GM23338 (cell line): ENCODE results near the gene ZNF469. TPM values are rescaled to one million over a fixed set of nuclear protein-coding genes. Genes with fewer than 3 reads are reported as not detected.

Source experiments
- ATAC-seq: fragments of 200-7000 bp; cut with Tn5 transposase; 3 replicates; pipeline ENCODE4 v1.9.1; 2020
- DNase-seq: peaks from one replicate; pipeline ENCODE4 v3.0.0-alpha.2; 2015; ENCODE audit warnings: low spot score
- H2AFZ ChIP-seq: fragments of 200-600 bp; sonication (generic); 2 replicates; pipeline ENCODE4 v1.8.0; 2016; ENCODE audit warnings: antibody characterized with exemption, mild to moderate bottlenecking, moderate library complexity
- H3F3A ChIP-seq: fragments of 200-600 bp; sonication (generic); replicated peaks from 2 replicates; pipeline ENCODE4 v1.8.0; 2017; ENCODE audit warnings: antibody characterized with exemption, mixed run types, low read depth
- H3K27ac ChIP-seq: fragments of 200-600 bp; sonication (generic); 2 replicates; pipeline ENCODE4 v1.6.1; 2016; ENCODE audit warnings: low read depth
- H3K27me3 ChIP-seq: fragments of 200-600 bp; sonication (generic); 2 replicates; pipeline ENCODE4 v1.8.0; 2016; ENCODE audit warnings: mild to moderate bottlenecking, mixed run types, moderate library complexity; ENCODE audit not compliant: insufficient read depth
- H3K36me3 ChIP-seq: fragments of 200-600 bp; sonication (generic); 2 replicates; pipeline ENCODE4 v1.8.0; 2016; ENCODE audit warnings: mild to moderate bottlenecking; ENCODE audit not compliant: insufficient read depth
- H3K4me1 ChIP-seq: fragments of 200-600 bp; sonication (generic); 2 replicates; pipeline ENCODE4 v1.8.0; 2016; ENCODE audit warnings: mild to moderate bottlenecking, moderate library complexity; ENCODE audit not compliant: insufficient read depth
- H3K4me2 ChIP-seq: fragments of 200-600 bp; sonication (generic); 2 replicates; pipeline ENCODE4 v1.7.1; 2017; ENCODE audit warnings: mixed run types
- H3K4me3 ChIP-seq: fragments of 200-600 bp; sonication (generic); 2 replicates; pipeline ENCODE4 v1.6.1; 2016; ENCODE audit warnings: mixed run types
- H3K79me2 ChIP-seq: fragments of 200-600 bp; sonication (generic); replicated peaks from 2 replicates; pipeline ENCODE4 v1.8.0; 2017; ENCODE audit warnings: mild to moderate bottlenecking; ENCODE audit not compliant: insufficient read depth
- H3K9me2 ChIP-seq: fragments of 200-600 bp; sonication (generic); 2 replicates; pipeline ENCODE4 v1.8.0; 2017; ENCODE audit not compliant: insufficient read depth
- H4K20me1 ChIP-seq: fragments of 200-600 bp; sonication (generic); replicated peaks from 2 replicates; pipeline ENCODE4 v1.8.0; 2017; ENCODE audit warnings: mild to moderate bottlenecking; ENCODE audit not compliant: insufficient read depth
- H3K27ac Mint-ChIP-seq: 2 replicates; pipeline ENCODE4 v1.8.0; 2020; ENCODE audit warnings: inconsistent platforms, mild to moderate bottlenecking, moderate library complexity, mixed read lengths
- H3K27me3 Mint-ChIP-seq: 3 replicates; pipeline ENCODE4 v1.8.0; 2022; ENCODE audit warnings: low read depth, mild to moderate bottlenecking, moderate library complexity, mixed read lengths, inconsistent platforms; ENCODE audit not compliant: insufficient read depth, poor library complexity
- H3K36me3 Mint-ChIP-seq: 3 replicates; pipeline ENCODE4 v1.8.0; 2021; ENCODE audit warnings: low read depth, mild to moderate bottlenecking, inconsistent platforms, moderate library complexity, mixed read lengths
- H3K4me1 Mint-ChIP-seq: 3 replicates; pipeline ENCODE4 v1.8.0; 2020; ENCODE audit warnings: mild to moderate bottlenecking, inconsistent platforms, mixed read lengths
- H3K4me3 Mint-ChIP-seq: 3 replicates; pipeline ENCODE4 v1.8.0; 2021; ENCODE audit warnings: moderate library complexity, mild to moderate bottlenecking, inconsistent platforms, mixed read lengths
- H3K9me3 Mint-ChIP-seq: 3 replicates; pipeline ENCODE4 v1.8.0; 2020; ENCODE audit warnings: moderate library complexity, mild to moderate bottlenecking, inconsistent platforms, mixed read lengths
- CREB1 ChIP-seq: fragments of 250-450 bp; sonication (Bioruptor Pico); IDR thresholded peaks from 2 replicates; pipeline ENCODE4 v1.5.0; 2020; ENCODE audit warnings: low read depth, mild to moderate bottlenecking, moderate library complexity
- CTCF ChIP-seq, 2 experiments: fragments of 200-600 bp in 1 of 2; sonication (generic) in 1 of 2; conservative IDR thresholded peaks; 2 replicates each; pipeline versions ENCODE4 v1.5.1 to v1.6.1; 2016 to 2017; ENCODE audit warnings: antibody characterized with exemption in 2 of 2, low read depth in 2 of 2, mild to moderate bottlenecking in 2 of 2, moderate library complexity in 1 of 2
- ETS1 ChIP-seq: IDR thresholded peaks from 2 replicates; pipeline ENCODE4 v1.6.1; 2016; ENCODE audit warnings: antibody characterized with exemption
- EZH2 ChIP-seq: fragments of 200-600 bp; sonication (generic); IDR thresholded peaks from one replicate; pipeline ENCODE4 v1.8.0; 2017; ENCODE audit warnings: antibody characterized with exemption, mild to moderate bottlenecking, low read depth; ENCODE audit not compliant: unreplicated experiment
- NANOG ChIP-seq: IDR thresholded peaks from 2 replicates; pipeline ENCODE4 v1.6.1; 2016; ENCODE audit warnings: antibody characterized with exemption, borderline replicate concordance
- STAT1 ChIP-seq: IDR thresholded peaks from one replicate; pipeline ENCODE4 v1.6.1; 2016; ENCODE audit warnings: antibody characterized with exemption; ENCODE audit not compliant: unreplicated experiment
- ZNF114 ChIP-seq: fragments of 250-450 bp; sonication (Bioruptor Pico); IDR thresholded peaks from 2 replicates; pipeline ENCODE4 v1.5.0; 2020; ENCODE audit warnings: mild to moderate bottlenecking, moderate library complexity
- ZNF331 ChIP-seq: fragments of 250-450 bp; sonication (Bioruptor Pico); IDR thresholded peaks from 2 replicates; pipeline ENCODE4 v1.5.0; 2020; ENCODE audit warnings: low read depth, mild to moderate bottlenecking, moderate library complexity
- ZNF462 ChIP-seq: fragments of 250-450 bp; sonication (Bioruptor Pico); IDR thresholded peaks from 2 replicates; pipeline ENCODE4 v1.5.0; 2020; ENCODE audit warnings: mild to moderate bottlenecking, moderate library complexity
- polyA plus RNA-seq: library from polyadenylated mRNA; unstranded; fragments of >200 nt; fragmentation: Nextera tagmentation; extraction: Ambion mirVana; gene quantifications from 2 replicates; pipeline ENCODE4 v1.2.1, GENCODE V29; 2016
- total RNA-seq: library from RNA; depleted of rRNA; stranded (reverse); fragments of >200 nt; shearing (Covaris generic); gene quantifications from 2 replicates; pipeline ENCODE4 v1.2.3, GENCODE V29; 2014

The ZNF469 gene
- total and polyA plus RNA-seq, 2 experiments from 2014 or later, result 0.23 to 1.9 TPM

- H3K36me3 Mint-ChIP-seq, result peaks cover 9% of the 10 kb centered on the region; the same call in 2 of the 3 replicates
- H3K4me1 ChIP-seq, result no peaks in the 10 kb centered on the region
- no peaks in the 10 kb centered on the region for H3K36me3 ChIP-seq
- H3F3A ChIP-seq, result no peaks in the 10 kb centered on the region
- ATAC-seq (no peak), DNase-seq (no peak)
- no peak overlapping the region for H3K27ac ChIP-seq
- peaks cover 12% of the 10 kb centered on the region for H3K27me3 Mint-ChIP-seq
- no peak overlapping the region; the same call in 2 of the 3 replicates for H3K4me3 Mint-ChIP-seq
- no peaks in the 10 kb centered on the region for H4K20me1 ChIP-seq
- no peaks in the 10 kb centered on the region for H3K27me3 ChIP-seq
- peaks cover 19% of the 10 kb centered on the region for H3K9me3 Mint-ChIP-seq
- no peak overlapping the region for H3K4me3 ChIP-seq
- no peaks in the 10 kb centered on the region for H3K9me2 ChIP-seq
- H3K4me1 Mint-ChIP-seq, result no peaks in the 10 kb centered on the region
- H2AFZ ChIP-seq, result no peak overlapping the region
- H3K27ac Mint-ChIP-seq, result no peak overlapping the region
- no peak overlapping the region for H3K4me2 ChIP-seq
- TF ChIP-seq EZH2, result no peak
- no peaks in the 10 kb centered on the region for H3K79me2 ChIP-seq
Measured at GRCh38 chr16:88398170-88398873, 15.6 kb downstream of the ZNF469 start.

GRCh38 chr16:88398874-88399178 lies 16.1 kb downstream of the ZNF469 start:
- ATAC-seq, result no peak

More at GRCh38 chr16:88398874-88399178, 16.1 kb downstream of the ZNF469 start:
- Histone ChIP-seq H3F3A (no peaks in the 10 kb centered on the region), H2AFZ (no peak overlapping the region), H3K27me3 (no peaks in the 10 kb centered on the region), H3K4me3 (no peak overlapping the region), H3K27ac (no peak overlapping the region), H4K20me1 (no peaks in the 10 kb centered on the region), H3K4me1 (no peaks in the 10 kb centered on the region), H3K36me3 (no peaks in the 10 kb centered on the region), H3K79me2 (no peaks in the 10 kb centered on the region), H3K4me2 (no peak overlapping the region), H3K9me2 (no peaks in the 10 kb centered on the region)
- Mint-ChIP-seq H3K9me3 (peaks cover 19% of the 10 kb centered on the region), H3K27ac (no peak overlapping the region), H3K27me3 (peaks cover 12% of the 10 kb centered on the region), H3K4me3 (no peak overlapping the region; the same call in 2 of the 3 replicates), H3K4me1 (no peaks in the 10 kb centered on the region), H3K36me3 (peaks cover 9% of the 10 kb centered on the region; the same call in 2 of the 3 replicates)
- TF ChIP-seq EZH2 (no peak), ETS1 (no peak), CREB1 (CRISPR knock-in tag) (no peak), ZNF114 (no peak), CTCF (conservative IDR thresholded peaks at IDR 0.05; ENCODE audit: low read depth in 2 of 2) (no peak), ZNF462 (CRISPR knock-in tag) (no peak), ZNF331 (no peak), NANOG (no peak), STAT1 (no peak)
- no peak for DNase-seq
